ENCODE results near the gene ENDOV.
A peak's percentile ranks its signal among the peaks of the same experiment; 100 is the strongest.

The ENDOV gene

DNA sequence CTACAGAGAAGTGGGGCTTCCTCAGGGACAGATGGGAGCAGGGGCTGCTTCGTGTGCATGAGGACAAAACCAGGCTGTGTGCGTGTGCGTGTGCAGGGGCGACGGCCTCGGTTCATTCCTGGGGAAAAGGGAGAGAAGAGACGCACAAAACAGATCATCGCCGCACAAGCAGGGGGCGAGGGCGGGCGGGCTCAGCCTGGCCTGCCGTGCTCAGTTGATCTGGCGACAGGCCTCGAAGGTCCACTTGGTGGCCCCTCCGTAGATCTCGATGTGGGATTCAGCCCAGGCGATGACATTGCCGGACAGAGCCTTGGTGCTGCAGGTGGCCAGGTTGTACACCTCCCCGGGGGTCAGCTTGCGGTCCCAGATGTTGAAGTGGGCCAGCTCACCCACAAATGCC is 55.6 kb downstream of the ENDOV start:
- no peak for DNase-seq

DNA sequence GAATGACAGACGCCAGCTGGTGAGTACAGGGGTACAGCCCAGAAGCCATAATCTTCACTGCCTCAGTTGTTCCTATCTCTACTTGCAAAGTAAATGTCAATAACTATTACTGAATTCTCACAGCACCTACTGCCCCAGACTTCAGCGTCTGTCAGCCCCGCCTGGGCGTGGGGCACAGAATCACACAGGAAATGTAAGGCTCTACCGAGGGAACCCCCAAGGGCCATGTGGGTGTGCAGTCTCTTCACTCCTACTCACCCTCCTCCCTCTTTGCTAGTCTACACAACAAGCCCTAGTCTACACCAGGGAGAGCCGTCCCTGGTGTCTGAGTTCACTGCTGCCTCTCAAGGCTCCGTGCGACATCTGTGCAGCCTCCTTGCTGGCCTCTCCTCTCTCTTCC is 57.0 kb downstream of the ENDOV start:
- DNase-seq, result no peak

- DNase-seq, result no peak
Measured at GRCh38 chr17:80472996-80473395, 58.0 kb downstream of the ENDOV start.

DNA sequence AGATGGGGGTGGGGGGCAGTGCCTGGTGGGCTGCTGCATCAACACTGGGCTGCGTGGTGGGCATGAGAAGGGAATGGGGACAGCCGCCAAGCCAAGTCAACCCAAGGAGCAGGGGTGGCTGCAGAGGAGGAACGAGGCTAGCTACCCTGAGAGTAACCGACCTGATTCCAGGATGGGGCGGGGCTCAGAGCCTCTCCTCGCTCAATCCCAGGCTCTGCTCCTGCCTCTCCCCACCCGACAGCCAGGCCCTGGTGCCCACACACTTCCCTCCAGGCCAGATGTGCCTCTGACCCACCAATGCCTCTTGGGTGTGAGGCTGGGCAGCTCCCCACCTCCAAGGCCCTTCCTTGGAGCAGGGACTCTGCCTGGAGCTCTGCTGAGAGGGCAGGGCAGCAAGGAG is 58.7 kb downstream of the ENDOV start:
- DNase-seq, result no peak

DNA sequence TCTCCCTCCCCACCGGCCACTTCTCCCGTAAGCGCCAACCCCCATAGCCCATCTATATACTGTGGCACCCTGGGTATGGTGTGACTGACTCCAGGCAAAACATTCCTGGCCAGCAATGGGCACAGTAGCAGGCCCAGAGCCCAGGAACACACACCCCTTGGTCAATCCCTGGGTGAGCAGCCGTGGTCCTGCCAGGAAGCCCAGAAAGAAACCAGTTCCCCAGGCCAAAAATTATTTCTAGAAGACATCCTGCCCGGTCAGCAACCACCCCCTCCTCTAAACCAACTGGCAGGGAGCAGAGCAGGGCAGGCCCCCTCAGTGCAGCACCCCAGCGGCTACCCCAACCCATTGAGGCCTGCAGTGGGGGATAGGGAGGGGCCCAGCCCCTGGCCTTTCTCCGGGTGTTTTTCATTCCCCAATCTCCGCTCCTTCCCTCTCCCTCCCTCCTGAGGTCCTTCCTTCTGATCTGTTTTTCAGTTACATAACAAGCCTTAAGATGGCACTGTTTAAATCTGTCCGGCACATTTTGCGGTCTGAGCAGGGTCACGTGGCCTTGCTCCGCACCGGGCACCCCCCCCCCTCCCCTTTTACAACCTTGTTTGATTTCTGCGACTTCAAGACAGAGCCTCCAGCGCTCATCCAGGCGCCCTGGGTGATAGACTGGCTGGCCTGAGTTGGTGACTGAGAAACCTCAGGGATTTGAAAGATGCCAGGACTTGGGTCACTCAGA is 59.4 kb downstream of the ENDOV start:
- no peak for DNase-seq

- DNase-seq, result no peak
Measured at GRCh38 chr17:80474961-80475909, 60.3 kb downstream of the ENDOV start.

- DNase-seq, result no peak
Measured at GRCh38 chr17:80475910-80476876, 61.2 kb downstream of the ENDOV start, which contains the start of gene NPTX1. Gene NPTX1 (minus strand): TSS chr17:80476607. CDS start chr17:80476446, 161 bp downstream.

DNA sequence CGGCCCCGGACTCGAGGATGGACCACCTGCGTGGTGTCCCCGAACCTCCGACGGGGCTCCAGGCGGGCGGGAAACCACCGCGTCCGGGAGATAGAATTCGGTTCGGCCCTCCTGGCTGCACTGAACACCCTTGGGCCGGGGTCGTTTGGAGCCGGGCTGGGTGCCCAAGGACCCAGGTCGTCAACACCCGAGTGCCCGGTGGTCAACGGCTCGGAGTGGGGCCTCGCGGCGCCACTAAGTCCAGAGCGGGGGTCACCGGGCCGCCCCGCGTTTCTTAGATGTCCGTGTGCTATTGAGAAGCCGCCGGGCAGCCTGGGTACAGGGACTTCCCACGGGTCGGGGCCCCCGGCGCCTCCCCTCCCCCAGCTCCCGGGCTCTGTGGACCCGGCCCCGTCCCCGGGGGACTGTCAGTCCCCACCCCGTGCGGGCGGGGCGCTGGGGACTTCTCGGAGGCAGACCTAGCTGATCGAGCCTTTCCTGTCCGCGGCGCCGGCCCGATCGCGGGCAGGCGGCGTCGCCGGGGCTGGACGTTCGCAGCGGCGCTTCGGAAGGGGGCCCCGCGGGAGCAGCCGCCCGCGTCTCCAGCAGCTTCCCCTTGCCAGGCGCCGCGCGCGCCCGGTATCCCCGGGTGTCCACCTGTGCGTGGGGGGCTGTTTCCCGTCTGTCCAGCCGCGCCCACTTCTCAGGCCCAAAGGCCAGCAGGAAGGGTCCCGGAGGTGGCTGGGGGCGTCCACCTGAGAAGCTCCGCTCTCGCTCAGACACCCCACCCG is 62.1 kb downstream of the ENDOV start:
- DNase-seq, result no peak

DNA sequence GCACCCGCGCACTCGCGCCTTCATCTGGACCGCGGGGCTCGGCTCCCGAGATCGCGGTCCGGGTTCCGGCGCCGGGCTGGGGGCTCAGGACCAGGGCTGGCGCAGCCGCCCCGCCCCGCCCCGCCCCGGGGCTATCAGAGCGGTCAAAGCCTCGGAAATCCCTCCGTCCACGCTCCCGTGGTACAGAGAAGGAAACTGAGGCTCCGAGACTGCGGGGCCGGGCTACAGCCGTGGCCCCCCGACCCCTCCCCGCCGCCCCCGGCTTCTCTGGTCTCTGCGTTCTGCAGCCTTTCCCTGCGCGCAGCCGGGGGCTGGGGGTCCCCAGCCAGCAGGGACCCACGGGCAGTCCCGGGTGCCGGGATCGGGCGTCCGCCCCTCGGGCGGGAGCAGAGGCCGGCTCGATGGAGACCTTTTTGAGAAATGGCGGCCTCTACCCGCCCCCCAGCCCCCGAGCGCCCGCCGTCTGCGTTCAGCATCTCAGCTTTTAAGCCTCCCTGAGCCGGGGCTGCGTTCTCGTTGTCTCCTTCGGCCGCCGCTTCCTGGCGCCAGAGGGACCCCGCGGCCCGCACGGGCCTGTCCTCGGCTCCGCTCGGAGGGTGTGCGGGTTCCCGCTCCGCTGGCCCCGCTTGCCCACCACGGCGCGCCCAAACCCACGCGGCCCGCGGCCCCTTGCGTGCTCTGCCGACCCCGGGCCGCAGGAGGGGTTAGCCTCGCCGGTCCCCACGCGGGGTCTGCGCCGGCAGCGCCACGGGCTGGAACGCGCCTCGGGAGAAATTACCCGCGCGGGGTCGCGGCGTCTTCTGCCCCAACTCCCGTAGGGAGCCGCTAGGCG is 62.9 kb downstream of the ENDOV start:
- DNase-seq, result peak; percentile 62

DNA sequence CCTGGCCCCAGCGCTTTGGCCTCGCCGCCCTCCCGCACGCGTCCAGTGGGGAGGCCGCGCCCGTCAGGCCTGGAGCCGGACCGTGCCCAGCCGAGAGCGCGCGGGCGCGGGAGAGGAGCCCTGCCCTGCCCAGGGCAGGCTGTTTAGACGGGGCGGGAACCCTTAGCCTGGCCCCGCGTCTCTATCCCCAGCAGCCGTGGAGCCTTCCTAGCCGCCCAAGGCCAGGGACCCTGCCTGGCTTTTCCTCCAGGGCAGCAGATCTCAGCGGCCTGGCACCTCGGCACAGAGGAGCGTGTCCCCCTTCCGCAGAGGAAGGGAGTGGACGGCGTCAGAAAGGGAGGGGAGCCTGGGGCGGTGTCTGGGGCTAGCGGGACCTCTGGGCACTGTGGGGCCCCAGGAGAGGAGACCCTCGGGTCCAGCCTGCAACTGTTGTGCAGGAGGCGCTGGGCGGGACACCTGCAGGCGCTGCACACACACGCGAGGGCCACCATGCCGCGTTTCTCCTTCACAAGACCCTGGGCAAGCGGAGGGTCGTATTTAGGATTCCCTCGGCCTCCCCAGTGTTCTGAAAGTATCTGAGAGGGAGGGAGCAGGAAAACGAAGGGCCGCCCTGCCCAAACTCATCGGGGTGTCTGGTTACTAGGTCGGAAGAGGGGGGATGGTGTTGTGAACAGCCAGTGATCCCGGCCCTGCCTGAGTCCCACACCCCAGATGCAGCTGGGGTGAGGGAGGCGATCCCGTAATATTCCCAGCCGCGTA is 63.7 kb downstream of the ENDOV start:
- DNase-seq, result no peak

DNA sequence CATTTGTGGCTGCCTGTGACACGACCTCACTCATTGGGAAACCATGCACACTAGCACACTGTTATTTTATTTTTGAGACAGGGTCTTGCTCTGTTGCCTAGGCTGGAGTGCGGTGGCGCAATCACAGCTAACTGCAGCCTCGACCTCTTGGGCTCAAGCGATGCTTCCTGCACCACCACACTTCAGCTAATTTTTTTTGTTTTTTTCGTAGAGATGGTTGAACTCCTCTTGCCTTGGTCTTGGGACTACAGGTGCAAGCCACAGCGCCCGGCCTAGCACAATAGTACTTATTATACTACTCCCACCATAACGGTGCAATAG is 64.2 kb downstream of the ENDOV start:
- no peak for DNase-seq

- no peak for DNase-seq
Measured at GRCh38 chr17:80480248-80480647, 65.3 kb downstream of the ENDOV start.

- no peak for DNase-seq
Measured at GRCh38 chr17:80481284-80482057, 66.5 kb downstream of the ENDOV start.

DNA sequence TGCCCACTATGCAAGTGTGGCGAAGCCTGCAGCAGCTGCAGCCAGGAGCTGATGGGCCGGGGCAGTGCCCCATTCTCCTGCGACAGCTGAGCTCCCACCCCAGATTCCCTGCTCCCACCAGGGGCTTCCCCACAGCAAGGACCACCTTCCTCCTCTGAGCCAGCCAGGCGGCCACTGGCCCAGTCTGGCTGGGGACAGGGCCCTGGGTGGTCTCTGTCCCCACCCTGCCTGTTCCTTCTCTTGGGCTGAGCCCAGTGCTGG is 67.0 kb downstream of the ENDOV start:
- DNase-seq, result no peak

DNA sequence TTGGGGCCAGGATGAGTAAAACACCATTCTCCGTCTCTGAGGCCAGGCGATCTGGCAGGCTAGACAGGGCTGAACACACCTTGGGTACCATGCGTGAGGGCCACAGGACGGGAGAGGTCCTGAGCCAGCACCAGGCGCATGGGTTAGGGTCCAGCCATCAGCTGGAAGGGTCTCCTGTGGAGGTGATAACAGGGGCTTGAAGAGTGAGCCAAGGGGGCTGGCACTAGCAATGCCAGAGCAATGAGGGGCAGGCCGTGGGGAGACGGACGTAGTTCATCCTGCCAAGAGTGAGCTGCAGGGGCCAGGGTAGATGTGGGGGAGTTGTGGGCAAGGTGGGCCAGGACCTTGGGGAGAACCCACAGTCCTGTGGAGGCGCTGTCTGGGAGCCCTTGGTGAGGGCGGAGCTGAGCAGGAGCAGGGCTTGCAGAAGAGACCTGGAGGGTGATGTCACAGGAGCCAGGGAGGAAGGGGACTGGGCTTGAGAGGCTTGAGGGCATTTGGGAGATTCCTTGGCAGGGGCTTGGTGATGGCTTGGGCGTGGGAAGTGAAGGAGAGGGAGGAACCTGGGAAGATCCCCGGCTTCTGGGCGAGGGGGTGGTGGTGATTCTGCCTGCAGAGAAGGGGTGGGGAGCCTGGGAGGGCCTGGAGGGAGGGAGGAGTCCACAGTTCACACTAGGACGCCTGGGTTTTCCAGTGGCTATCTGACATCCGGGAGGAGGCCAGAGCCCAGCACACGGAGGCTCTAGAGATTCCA is 67.8 kb downstream of the ENDOV start:
- DNase-seq, result no peak

GRCh38 chr17:80485846-80486245 is 70.9 kb downstream of the ENDOV start:
- DNase-seq, result no peak

- no peak for DNase-seq
Measured at GRCh38 chr17:80486692-80487091, 71.7 kb downstream of the ENDOV start.

DNA sequence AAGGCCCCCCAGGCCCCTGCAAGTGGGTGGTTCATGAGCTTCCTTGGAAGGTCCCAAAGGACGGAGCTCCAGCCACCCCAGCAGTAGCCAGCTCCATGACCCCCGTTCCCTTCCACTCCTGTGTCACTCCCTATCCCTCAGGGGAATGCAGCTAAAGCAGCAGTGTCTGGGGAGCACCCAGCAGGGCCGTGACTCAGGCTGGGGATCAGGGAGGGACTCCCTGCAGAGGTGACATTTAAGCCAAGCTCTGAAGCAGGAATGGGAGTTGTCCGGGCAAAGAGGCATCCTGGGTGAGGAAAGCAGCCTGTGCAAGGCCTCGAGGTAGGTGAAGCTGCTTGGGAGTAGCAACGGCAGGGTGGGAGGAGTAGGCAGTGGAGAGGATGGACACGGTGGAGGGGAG is 72.5 kb downstream of the ENDOV start:
- no peak for DNase-seq

All from stimulated activated CD8-positive, alpha-beta memory T cell treated with anti-CD3 and anti-CD28 coated beads, Interleukin-4, amount 100 ng/mL, for 48 hours (primary cell).